HepG2 (cell line): ENCODE data around the gene WBP1. TPM values are rescaled to one million over a fixed set of nuclear protein-coding genes. Genes with fewer than 3 reads are reported as not detected.

Source experiments
- ARNT ChIP-seq: fragments of 450-650 bp; IDR thresholded peaks from 2 replicates; pipeline ENCODE4 v1.6.1; 2017
- DBP ChIP-seq: sonication (generic); formaldehyde crosslinking; IDR thresholded peaks from 2 replicates; pipeline ENCODE4 v1.4.0; 2020; ENCODE audit warnings: missing genetic modification reagents; ENCODE audit errors: not compliant biosample characterization
- HNRNPUL1 ChIP-seq: fragments of 200-400 bp; formaldehyde crosslinking; IDR thresholded peaks from 2 replicates; pipeline ENCODE4 v1.6.1; 2017; ENCODE audit warnings: low read depth, mild to moderate bottlenecking, low read length, moderate library complexity
- HOXA3 ChIP-seq: sonication (generic); formaldehyde crosslinking; IDR thresholded peaks from 2 replicates; pipeline ENCODE4 v1.5.0; 2020; ENCODE audit warnings: missing genetic modification reagents
- IKZF4 ChIP-seq: sonication (generic); formaldehyde crosslinking; IDR thresholded peaks from 2 replicates; pipeline ENCODE4 v1.5.1; 2020; ENCODE audit warnings: borderline replicate concordance, mild to moderate bottlenecking, low read depth, missing genetic modification reagents; ENCODE audit errors: not compliant biosample characterization
- IKZF5 ChIP-seq: IDR thresholded peaks from 2 replicates; pipeline ENCODE4 v1.6.1; 2018; ENCODE audit warnings: missing genetic modification reagents, mild to moderate bottlenecking, missing compliant biosample characterization
- IRF2 ChIP-seq: IDR thresholded peaks from 2 replicates; pipeline ENCODE4 v1.6.1; 2018; ENCODE audit warnings: missing genetic modification reagents, missing compliant biosample characterization
- MAZ ChIP-seq, 2 experiments: sonication (generic) in 1 of 2; formaldehyde crosslinking in 1 of 2; IDR thresholded peaks; 2 replicates each; pipeline versions ENCODE4 v1.5.0 to v1.6.1; 2012 to 2020; ENCODE audit warnings: low read depth in 2 of 2, mild to moderate bottlenecking in 2 of 2, borderline replicate concordance in 1 of 2, improper control_type of control experiment in 1 of 2, low read length in 1 of 2, missing genetic modification reagents in 1 of 2, moderate library complexity in 1 of 2
- MNT ChIP-seq: fragments of 450-650 bp; IDR thresholded peaks from 2 replicates; pipeline ENCODE4 v1.6.1; 2016
- POGK ChIP-seq: sonication (generic); formaldehyde crosslinking; conservative IDR thresholded peaks from 2 replicates; pipeline ENCODE4 v1.8.0; 2022; ENCODE audit warnings: mild to moderate bottlenecking, moderate library complexity, missing genetic modification reagents
- RFX1 ChIP-seq: fragments of 450-650 bp; IDR thresholded peaks from 2 replicates; pipeline ENCODE4 v1.6.1; 2017
- SATB2 ChIP-seq: sonication (generic); formaldehyde crosslinking; IDR thresholded peaks from 2 replicates; pipeline ENCODE4 v1.5.0; 2020; ENCODE audit warnings: missing genetic modification reagents
- SPEN ChIP-seq: sonication (generic); formaldehyde crosslinking; IDR thresholded peaks from 2 replicates; pipeline ENCODE4 v1.5.1; 2020; ENCODE audit warnings: low read depth, mild to moderate bottlenecking, missing genetic modification reagents
- U2AF1 ChIP-seq: fragments of 200-400 bp; formaldehyde crosslinking; optimal IDR thresholded peaks from 2 replicates; pipeline ENCODE3; 2017; ENCODE audit warnings: mild to moderate bottlenecking, low read depth, low read length
- ZIK1 ChIP-seq: sonication (generic); formaldehyde crosslinking; IDR thresholded peaks from 2 replicates; pipeline ENCODE4 v1.5.0; 2020; ENCODE audit warnings: mild to moderate bottlenecking, low read depth, missing genetic modification reagents, borderline replicate concordance
- ZNF30 ChIP-seq: sonication (generic); formaldehyde crosslinking; IDR thresholded peaks from 2 replicates; pipeline ENCODE4 v1.5.0; 2020; ENCODE audit warnings: mild to moderate bottlenecking, missing genetic modification reagents
- ZNF33A ChIP-seq: sonication (generic); formaldehyde crosslinking; IDR thresholded peaks from 2 replicates; pipeline ENCODE4 v1.5.1; 2020; ENCODE audit warnings: missing genetic modification reagents, mild to moderate bottlenecking, moderate library complexity, borderline replicate concordance
- ZNF431 ChIP-seq: sonication (generic); formaldehyde crosslinking; IDR thresholded peaks from 2 replicates; pipeline ENCODE4 v1.9.0; 2022; ENCODE audit warnings: missing genetic modification reagents, low read depth, mild to moderate bottlenecking, borderline replicate concordance
- ZNF546 ChIP-seq: sonication (generic); formaldehyde crosslinking; conservative IDR thresholded peaks from 2 replicates; pipeline ENCODE4 v1.8.1; 2023; ENCODE audit warnings: mild to moderate bottlenecking, missing genetic modification reagents
- ZNF558 ChIP-seq: sonication (generic); formaldehyde crosslinking; IDR thresholded peaks from 2 replicates; pipeline ENCODE4 v1.9.0; 2022; ENCODE audit warnings: mild to moderate bottlenecking, missing genetic modification reagents, borderline replicate concordance
- ZNF7 ChIP-seq: IDR thresholded peaks from 2 replicates; pipeline ENCODE4 v1.6.1; 2016; ENCODE audit warnings: missing biosample characterization, missing genetic modification reagents
- ZNF768 ChIP-seq: sonication (generic); formaldehyde crosslinking; IDR thresholded peaks from 2 replicates; pipeline ENCODE4 v1.4.0; 2020; ENCODE audit warnings: missing genetic modification reagents
- ZNF781 ChIP-seq: sonication (generic); formaldehyde crosslinking; IDR thresholded peaks from 2 replicates; pipeline ENCODE4 v1.5.1; 2020; ENCODE audit warnings: borderline replicate concordance, mild to moderate bottlenecking, missing genetic modification reagents; ENCODE audit errors: not compliant biosample characterization
- ZNF83 ChIP-seq: sonication (generic); formaldehyde crosslinking; IDR thresholded peaks from 2 replicates; pipeline ENCODE4 v1.4.0; 2020; ENCODE audit warnings: missing genetic modification reagents, mild to moderate bottlenecking, borderline replicate concordance
- polyA plus RNA-seq, 8 experiments: library from polyadenylated mRNA; depleted of rRNA in 3 of 8; stranded (reverse) in 7 of 8; unstranded in 1 of 8; fragments of >200 nt; fragmentation: Illumina TruSeq in 4 of 8; extraction: Trizol in 4 of 8; gene quantifications; 2 replicates each; pipeline versions ENCODE4 v1.2.1 to v1.2.3, GENCODE V29; 2011 to 2016; ENCODE audit warnings: low read depth in 4 of 8, missing spikeins in 1 of 8, mixed read lengths in 1 of 8; ENCODE audit not compliant: insufficient read depth in 1 of 8
- total RNA-seq, 5 experiments: library from RNA; depleted of rRNA; stranded (reverse); fragments of >200 nt; fragmentation: Illumina TruSeq; extraction: Trizol; gene quantifications; 2 replicates each; pipeline ENCODE4 v1.2.3, GENCODE V29; 2016; ENCODE audit warnings: low read depth in 1 of 5

The WBP1 gene
- total and polyA plus RNA-seq, 2 of the 13 experiments (the other 11 are each of a cell fraction or from before 2014, with no cell fraction given): 38.8 to 85.7 TPM

- TF ChIP-seq MNT (no peak), HNRNPUL1 (no peak), ZNF768 (CRISPR knock-in tag) (peak; percentile 58; the same call in 1 of the 2 replicates), ZNF7 (CRISPR knock-in tag) (no peak), SATB2 (CRISPR knock-in tag) (0 out of 2 replicates have a peak, but pooled peaks have one; percentile 25), ZIK1 (CRISPR knock-in tag) (peak; percentile 77; the same call in 1 of the 2 replicates), RFX1 (no peak), POGK (CRISPR knock-in tag) (peak; percentile 56; the same call in 1 of the 2 replicates), ZNF781 (CRISPR knock-in tag) (peak; percentile 34), ZNF33A (CRISPR knock-in tag) (no peak), ARNT (no peak), U2AF1 (peak; percentile 99), SPEN (CRISPR knock-in tag) (peak; percentile 14; the same call in 1 of the 2 replicates), ZNF30 (CRISPR knock-in tag) (peak; percentile 88), IRF2 (CRISPR knock-in tag) (peak; percentile 15; the same call in 1 of the 2 replicates), DBP (peak; percentile 25), ZNF83 (CRISPR knock-in tag) (no peak), HOXA3 (peak; percentile 68; the same call in 1 of the 2 replicates), IKZF5 (CRISPR knock-in tag) (peak; percentile 17), MAZ (IDR thresholded peaks at IDR 0.05; ENCODE audit: borderline replicate concordance, low read depth, low read length) (no peak; the same call in 1 of the 2 replicates), MAZ (CRISPR knock-in tag; IDR thresholded peaks at IDR 0.05; ENCODE audit: low read depth) (peak; percentile 44; the same call in 1 of the 2 replicates), IKZF4 (CRISPR knock-in tag) (peak; percentile 28), ZNF558 (0 out of 2 replicates have a peak, but pooled peaks have one; percentile 29), ZNF431 (no peak; the same call in 1 of the 2 replicates), ZNF546 (CRISPR knock-in tag) (no peak; the same call in 1 of the 2 replicates)
Observed at GRCh38 chr2:74502720-74503505, 44.7 kb downstream of the WBP1 start (continued).
